ENCODE measurements around the gene DHRSX. TPM values are rescaled to one million over a fixed set of nuclear protein-coding genes. Genes with fewer than 3 reads are reported as not detected.
A peak's percentile ranks its signal among the peaks of the same experiment; 100 is the strongest.
"Not testable (repeated sequence)": the region's sequence is repeated elsewhere in the genome, so short reads cannot be mapped to it uniquely, and the experiment has no call there.

The DHRSX gene
- total RNA-seq, 3 donors from 2014 or later (not counting 1 experiment from before 2014, with no cell fraction given) = 21.5 to 26.1 (median 22.9) TPM

GRCh38 chrX:2267890-2268289, 232.9 kb downstream of the DHRSX start:
- H3K27me3 Mint-ChIP-seq (ENCODE audit: low read depth in 2 of 2) = no peaks in the 10 kb centered on the region
- no peaks in the 10 kb centered on the region for H3K36me3 Mint-ChIP-seq
- no peak overlapping the region for H3K27ac Mint-ChIP-seq
- ATAC-seq (no peak), DNase-seq (no peak)
- no peak for TF ChIP-seq CTCF (IDR thresholded peaks at IDR 0.05)
- H3K27ac ChIP-seq (ENCODE audit: low read length) = no peak overlapping the region
- H3K9me3 Mint-ChIP-seq = no peaks in the 10 kb centered on the region
- no peaks in the 10 kb centered on the region for H3K27me3 ChIP-seq (ENCODE audit: control insufficient read depth, insufficient read depth, low read length)
- no peaks in the 10 kb centered on the region for H3K4me1 ChIP-seq (ENCODE audit: control insufficient read depth, insufficient read depth, low read length)
- no peak overlapping the region for H3K4me3 Mint-ChIP-seq
- H3K4me3 ChIP-seq (ENCODE audit: low read length) = no peak overlapping the region
- intact Hi-C loops (cut with micrococcal nuclease) = no loop called here
- H3K9me3 ChIP-seq (ENCODE audit: control insufficient read depth, insufficient read depth, low read length) = no peaks in the 10 kb centered on the region
- WGBS (ENCODE audit: insufficient coverage) = 98% methylated on average over 8 of the region's 8 CpGs
- peaks cover 2% of the 10 kb centered on the region for H3K36me3 ChIP-seq (ENCODE audit: control insufficient read depth, insufficient read depth, low read length)
- H3K4me1 Mint-ChIP-seq = peaks cover 0 to 14% of the 10 kb centered on the region in 2 donors

GRCh38 chrX:2266445-2267349, 234.1 kb downstream of the DHRSX start:
- Histone ChIP-seq H3K4me3 (ENCODE audit: low read length) (no peak overlapping the region), H3K27me3 (ENCODE audit: control insufficient read depth, insufficient read depth, low read length) (no peaks in the 10 kb centered on the region), H3K9me3 (ENCODE audit: control insufficient read depth, insufficient read depth, low read length) (no peaks in the 10 kb centered on the region), H3K36me3 (ENCODE audit: control insufficient read depth, insufficient read depth, low read length) (peaks cover 2% of the 10 kb centered on the region), H3K27ac (ENCODE audit: low read length) (no peak overlapping the region), H3K4me1 (ENCODE audit: control insufficient read depth, insufficient read depth, low read length) (no peaks in the 10 kb centered on the region)
- Mint-ChIP-seq H3K27me3 (ENCODE audit: low read depth in 2 of 2) (no peaks in the 10 kb centered on the region), H3K4me1 (peaks cover 0 to 15% of the 10 kb centered on the region in 2 donors), H3K36me3 (no peaks in the 10 kb centered on the region), H3K9me3 (no peaks in the 10 kb centered on the region), H3K4me3 (no peak overlapping the region), H3K27ac (no peak overlapping the region)
- DNase-seq (no peak), ATAC-seq (peak in 2 of 3 donors; percentile 36 to 42)
- WGBS (ENCODE audit: insufficient coverage) = 91% methylated on average over 26 of the region's 26 CpGs
- intact Hi-C loops (cut with micrococcal nuclease) = no loop called here
- TF ChIP-seq CTCF (IDR thresholded peaks at IDR 0.05) = no peak

- 95% methylated on average over 19 of the region's 23 CpGs for WGBS (ENCODE audit: insufficient coverage)
- H3K4me3 Mint-ChIP-seq; H3K27me3 Mint-ChIP-seq (ENCODE audit: low read depth in 2 of 2); ATAC-seq; H3K27ac ChIP-seq (ENCODE audit: low read length); H3K27me3 ChIP-seq (ENCODE audit: control insufficient read depth, insufficient read depth, low read length); H3K36me3 ChIP-seq (ENCODE audit: control insufficient read depth, insufficient read depth, low read length); H3K9me3 Mint-ChIP-seq; H3K4me1 ChIP-seq (ENCODE audit: control insufficient read depth, insufficient read depth, low read length); H3K4me3 ChIP-seq (ENCODE audit: low read length); H3K36me3 Mint-ChIP-seq; H3K9me3 ChIP-seq (ENCODE audit: control insufficient read depth, insufficient read depth, low read length); intact Hi-C loops (cut with micrococcal nuclease); DNase-seq; H3K27ac Mint-ChIP-seq: not testable (repeated sequence)
- H3K4me1 Mint-ChIP-seq = peaks cover 0 to 12% of the 10 kb centered on the region in 2 donors
Measured at GRCh38 chrX:2265658-2266444, 234.9 kb downstream of the DHRSX start.
